Measurements from ENCODE around the gene TMEM39B. TPM values are rescaled to one million over a fixed set of nuclear protein-coding genes. Genes with fewer than 3 reads are reported as not detected.

Gene TMEM39B
- total RNA-seq, 4 donors from 2014 or later: 6.0 to 7.9 (median 6.9) TPM

GRCh38 chr1:32045772-32046171 is 27.0 kb upstream of the TMEM39B start:
- H3K27ac ChIP-seq: no peak overlapping the region
- no peak for DNase-seq (ENCODE audit: low spot score in 2 of 2)
- 78% methylated on average over 2 of the region's 2 CpGs for WGBS

DNA sequence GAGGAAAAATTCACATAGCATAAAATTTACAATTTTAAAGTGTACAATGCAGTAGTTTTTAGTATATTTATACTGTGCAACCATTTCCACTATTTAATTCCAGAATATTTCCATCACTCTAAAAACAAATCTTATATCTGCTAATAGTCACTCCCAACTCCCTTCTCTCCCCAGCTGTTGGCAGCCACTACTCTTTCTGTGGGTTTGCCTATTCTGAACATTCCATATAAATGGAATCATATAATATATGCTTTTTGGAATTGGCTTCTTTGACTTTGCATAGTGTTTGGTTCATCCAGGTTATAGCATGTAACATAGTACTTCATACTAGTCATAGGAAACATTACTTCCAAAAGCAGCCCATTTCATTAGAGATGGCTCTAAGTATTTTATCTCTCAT is 25.0 kb upstream of the TMEM39B start:
- H3K36me3 ChIP-seq: peaks cover 25% of the 10 kb centered on the region

More at GRCh38 chr1:32045772-32046171, 27.0 kb upstream of the TMEM39B start:
- Histone ChIP-seq H3K9me3 (no peaks in the 10 kb centered on the region), H3K4me1 (no peaks in the 10 kb centered on the region), H3K36me3 (peaks cover 8% of the 10 kb centered on the region), H3K4me3 (no peak overlapping the region), H3K27me3 (no peaks in the 10 kb centered on the region)
- TF ChIP-seq POLR2A (IDR thresholded peaks at IDR 0.05): no peak
- TF ChIP-seq EP300 (IDR thresholded peaks at IDR 0.05): no peak
- no peak for TF ChIP-seq POLR2AphosphoS5 (IDR thresholded peaks at IDR 0.05)
- TF ChIP-seq, protein P1, sequence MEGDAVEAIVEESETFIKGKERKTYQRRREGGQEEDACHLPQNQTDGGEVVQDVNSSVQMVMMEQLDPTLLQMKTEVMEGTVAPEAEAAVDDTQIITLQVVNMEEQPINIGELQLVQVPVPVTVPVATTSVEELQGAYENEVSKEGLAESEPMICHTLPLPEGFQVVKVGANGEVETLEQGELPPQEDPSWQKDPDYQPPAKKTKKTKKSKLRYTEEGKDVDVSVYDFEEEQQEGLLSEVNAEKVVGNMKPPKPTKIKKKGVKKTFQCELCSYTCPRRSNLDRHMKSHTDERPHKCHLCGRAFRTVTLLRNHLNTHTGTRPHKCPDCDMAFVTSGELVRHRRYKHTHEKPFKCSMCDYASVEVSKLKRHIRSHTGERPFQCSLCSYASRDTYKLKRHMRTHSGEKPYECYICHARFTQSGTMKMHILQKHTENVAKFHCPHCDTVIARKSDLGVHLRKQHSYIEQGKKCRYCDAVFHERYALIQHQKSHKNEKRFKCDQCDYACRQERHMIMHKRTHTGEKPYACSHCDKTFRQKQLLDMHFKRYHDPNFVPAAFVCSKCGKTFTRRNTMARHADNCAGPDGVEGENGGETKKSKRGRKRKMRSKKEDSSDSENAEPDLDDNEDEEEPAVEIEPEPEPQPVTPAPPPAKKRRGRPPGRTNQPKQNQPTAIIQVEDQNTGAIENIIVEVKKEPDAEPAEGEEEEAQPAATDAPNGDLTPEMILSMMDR (IDR thresholded peaks at IDR 0.05): no peak

GRCh38 chr1:32048440-32048839 is 24.3 kb upstream of the TMEM39B start:
- Histone ChIP-seq H3K9me3 (no peaks in the 10 kb centered on the region), H3K36me3 (peaks cover 32% of the 10 kb centered on the region)
- 69% methylated on average over 2 of the region's 2 CpGs for WGBS

More for the DNA sequence above, 25.0 kb upstream of the TMEM39B start:
- DNase-seq (ENCODE audit: low spot score in 2 of 2): no peak
- Histone ChIP-seq H3K4me3 (no peak overlapping the region), H3K27me3 (no peaks in the 10 kb centered on the region), H3K9me3 (no peaks in the 10 kb centered on the region), H3K27ac (no peak overlapping the region), H3K4me1 (no peaks in the 10 kb centered on the region)
- TF ChIP-seq POLR2A (IDR thresholded peaks at IDR 0.05) (no peak), POLR2AphosphoS5 (IDR thresholded peaks at IDR 0.05) (no peak), EP300 (IDR thresholded peaks at IDR 0.05) (no peak)
- TF ChIP-seq, protein P1 (IDR thresholded peaks at IDR 0.05): no peak

GRCh38 chr1:32051706-32052105 is 21.0 kb upstream of the TMEM39B start:
- TF ChIP-seq POLR2A (IDR thresholded peaks at IDR 0.05) (no peak), EP300 (IDR thresholded peaks at IDR 0.05) (no peak), POLR2AphosphoS5 (IDR thresholded peaks at IDR 0.05) (no peak)
- TF ChIP-seq, protein P1 (IDR thresholded peaks at IDR 0.05): no peak
- H3K36me3 ChIP-seq: peaks cover 65% of the 10 kb centered on the region
- no peak overlapping the region for H3K4me3 ChIP-seq
- DNase-seq (ENCODE audit: low spot score in 2 of 2): no peak
- no peaks in the 10 kb centered on the region for H3K27me3 ChIP-seq
- no peaks in the 10 kb centered on the region for H3K4me1 ChIP-seq
- H3K9me3 ChIP-seq: no peaks in the 10 kb centered on the region
- no peak overlapping the region for H3K27ac ChIP-seq
- WGBS: 88% methylated on average over 1 of the region's 1 CpG

More at GRCh38 chr1:32048440-32048839, 24.3 kb upstream of the TMEM39B start:
- Histone ChIP-seq H3K4me3 (no peak overlapping the region), H3K4me1 (no peaks in the 10 kb centered on the region), H3K27me3 (no peaks in the 10 kb centered on the region), H3K27ac (no peak overlapping the region)
- DNase-seq (ENCODE audit: low spot score in 2 of 2): no peak
- TF ChIP-seq POLR2A (IDR thresholded peaks at IDR 0.05): no peak
- TF ChIP-seq, protein P1 (IDR thresholded peaks at IDR 0.05): no peak
- no peak for TF ChIP-seq POLR2AphosphoS5 (IDR thresholded peaks at IDR 0.05)
- no peak for TF ChIP-seq EP300 (IDR thresholded peaks at IDR 0.05)

GRCh38 chr1:32052887-32053286 is 19.9 kb upstream of the TMEM39B start:
- no peak overlapping the region for H3K4me3 ChIP-seq
- TF ChIP-seq POLR2A (IDR thresholded peaks at IDR 0.05) (no peak), EP300 (IDR thresholded peaks at IDR 0.05) (no peak)
- H3K36me3 ChIP-seq: peaks cover 73% of the 10 kb centered on the region
- no peak overlapping the region for H3K27ac ChIP-seq
- no peaks in the 10 kb centered on the region for H3K9me3 ChIP-seq
- WGBS: 96% methylated on average over 4 of the region's 4 CpGs
- no peaks in the 10 kb centered on the region for H3K4me1 ChIP-seq
- no peak for DNase-seq (ENCODE audit: low spot score in 2 of 2)
- H3K27me3 ChIP-seq: no peaks in the 10 kb centered on the region

DNA sequence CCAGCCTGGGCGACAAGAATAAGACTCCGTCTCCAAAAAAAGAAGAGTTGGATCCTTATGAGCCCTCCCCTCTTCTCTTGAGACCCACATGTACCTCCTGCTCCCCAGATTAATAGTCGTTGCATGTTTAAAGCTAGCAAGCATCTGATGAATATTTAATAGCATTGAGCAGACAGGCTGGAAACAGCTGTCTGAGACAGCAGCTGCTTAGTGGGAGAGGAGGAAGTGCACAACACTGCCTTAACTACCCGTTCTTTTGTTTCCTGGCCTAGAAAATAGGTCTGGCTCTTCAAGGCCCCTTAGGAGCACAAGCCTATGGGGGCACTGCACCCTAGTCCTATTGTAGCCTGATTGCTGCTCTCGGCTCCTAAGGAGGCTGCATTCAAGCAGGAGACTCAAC is 17.3 kb upstream of the TMEM39B start:
- H3K4me3 ChIP-seq: no peak overlapping the region
- no peaks in the 10 kb centered on the region for H3K9me3 ChIP-seq
- WGBS: 79% methylated on average over 5 of the region's 5 CpGs
- no peaks in the 10 kb centered on the region for H3K4me1 ChIP-seq
- TF ChIP-seq EP300 (IDR thresholded peaks at IDR 0.05): no peak
- TF ChIP-seq POLR2AphosphoS5 (IDR thresholded peaks at IDR 0.05): no peak
- no peak for TF ChIP-seq POLR2A (IDR thresholded peaks at IDR 0.05)
- TF ChIP-seq, protein P1 (IDR thresholded peaks at IDR 0.05): no peak
- H3K36me3 ChIP-seq: peaks cover 90% of the 10 kb centered on the region
- no peak for DNase-seq (ENCODE audit: low spot score in 2 of 2)
- H3K27ac ChIP-seq: no peak overlapping the region
- H3K27me3 ChIP-seq: no peaks in the 10 kb centered on the region

All from suprapubic skin (tissue), 4 donors.